SK-N-MC (cell line): ENCODE results near the gene SLC35F1.

Source experiments
- EZH2 ChIP-seq: fragments of 200-600 bp; sonication (generic); IDR thresholded peaks from one replicate; pipeline ENCODE4 v1.6.1; 2017; ENCODE audit warnings: antibody characterized with exemption
- POLR2AphosphoS5 ChIP-seq: IDR thresholded peaks from 2 replicates; pipeline ENCODE4 v1.6.1; 2012; ENCODE audit warnings: mild to moderate bottlenecking, low read depth, low read length, borderline replicate concordance

- TF ChIP-seq EZH2 (no peak), POLR2AphosphoS5 (no peak)
These were observed 216.5 kb downstream of the SLC35F1 start for GRCh38 chr6:118123503-118124037.
